ENCODE measurements around the gene GCN1.

GCN1 gene

GRCh38 chr12:120125792-120126634 lies 68.5 kb downstream of the GCN1 start:
- H3K4me1 ChIP-seq (ENCODE audit: control insufficient read depth, insufficient read depth, low read length, poor library complexity, severe bottlenecking), result no peaks in the 10 kb centered on the region
- no peaks in the 10 kb centered on the region for H3K9me3 ChIP-seq (ENCODE audit: control insufficient read depth, low read length)
- H3K4me3 ChIP-seq (ENCODE audit: extremely low read depth, insufficient read depth, low read length, poor library complexity, severe bottlenecking), result no peak overlapping the region
- WGBS, 2 experiments (ENCODE audit: insufficient coverage in 2 of 2), result 93 to 97% methylated on average over 5 to 6 of the region's 6 CpGs
- no peak overlapping the region for H3K27ac ChIP-seq (ENCODE audit: low read depth, low read length, severe bottlenecking)
- peaks cover 60% of the 10 kb centered on the region for H3K36me3 ChIP-seq (ENCODE audit: control insufficient read depth, insufficient read depth, low read length)

DNA sequence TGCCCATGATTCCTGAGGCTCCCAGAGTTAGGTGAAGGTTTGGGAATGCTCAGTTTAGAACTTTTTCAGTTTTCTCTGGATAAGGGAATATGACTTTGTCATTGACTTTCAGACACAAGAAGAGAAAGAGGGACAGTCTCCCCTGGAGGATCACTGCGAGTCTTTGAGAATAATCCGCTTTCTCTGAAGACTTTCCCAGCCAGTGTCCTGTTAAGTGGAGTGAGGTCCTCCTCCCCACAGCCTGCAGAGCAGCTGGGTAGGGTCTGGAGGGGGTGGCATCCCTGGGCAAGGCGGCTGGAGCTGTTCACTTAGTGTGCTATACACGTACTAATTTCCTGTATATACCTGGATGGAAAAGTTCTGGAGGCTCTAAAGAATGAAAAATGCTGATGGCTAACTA lies 69.5 kb downstream of the GCN1 start:
- WGBS, 2 experiments (ENCODE audit: insufficient coverage in 2 of 2), result 95 to 100% methylated on average over 1 to 4 of the region's 4 CpGs
- no peaks in the 10 kb centered on the region for H3K4me1 ChIP-seq (ENCODE audit: control insufficient read depth, insufficient read depth, low read length, poor library complexity, severe bottlenecking)

DNA sequence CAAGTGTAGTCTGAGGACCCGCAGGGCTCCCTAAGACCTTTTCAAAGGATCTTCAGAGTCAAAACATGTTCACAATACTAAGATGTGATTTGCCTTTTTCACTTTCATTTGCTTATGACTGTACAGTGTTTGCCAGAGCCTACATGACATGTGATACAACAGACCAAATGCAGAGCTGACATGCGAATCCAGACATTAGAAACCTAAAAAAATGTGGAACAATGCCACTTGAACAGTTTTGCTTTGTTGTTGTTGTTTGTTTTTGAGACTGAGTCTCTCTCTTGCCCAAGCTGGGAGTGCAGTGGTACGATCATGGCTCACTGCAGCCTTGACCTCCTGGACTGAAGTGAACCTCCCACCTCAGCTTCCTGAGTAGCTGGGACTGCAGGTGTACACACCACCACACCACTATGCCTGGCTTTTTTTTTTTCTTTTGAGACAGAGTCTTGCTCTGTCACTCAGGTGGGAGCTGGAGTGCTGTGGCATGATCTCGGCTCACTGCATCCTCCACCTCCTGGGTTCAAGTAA lies 72.7 kb downstream of the GCN1 start:
- WGBS, 2 experiments (ENCODE audit: insufficient coverage in 2 of 2), result 100% methylated on average over 2 of the region's 4 CpGs
- Histone ChIP-seq H3K4me3 (ENCODE audit: extremely low read depth, insufficient read depth, low read length, poor library complexity, severe bottlenecking) (no peak overlapping the region), H3K9me3 (ENCODE audit: control insufficient read depth, low read length) (no peaks in the 10 kb centered on the region), H3K4me1 (ENCODE audit: control insufficient read depth, insufficient read depth, low read length, poor library complexity, severe bottlenecking) (no peaks in the 10 kb centered on the region), H3K36me3 (ENCODE audit: control insufficient read depth, insufficient read depth, low read length) (peaks cover 18% of the 10 kb centered on the region), H3K27ac (ENCODE audit: low read depth, low read length, severe bottlenecking) (no peak overlapping the region)

More for the DNA sequence above, 69.5 kb downstream of the GCN1 start:
- Histone ChIP-seq H3K9me3 (ENCODE audit: control insufficient read depth, low read length) (no peaks in the 10 kb centered on the region), H3K27ac (ENCODE audit: low read depth, low read length, severe bottlenecking) (no peak overlapping the region), H3K4me3 (ENCODE audit: extremely low read depth, insufficient read depth, low read length, poor library complexity, severe bottlenecking) (no peak overlapping the region), H3K36me3 (ENCODE audit: control insufficient read depth, insufficient read depth, low read length) (peaks cover 50% of the 10 kb centered on the region)

- Histone ChIP-seq H3K9me3 (ENCODE audit: control insufficient read depth, low read length) (no peaks in the 10 kb centered on the region), H3K4me1 (ENCODE audit: control insufficient read depth, insufficient read depth, low read length, poor library complexity, severe bottlenecking) (no peaks in the 10 kb centered on the region), H3K27ac (ENCODE audit: low read depth, low read length, severe bottlenecking) (no peak overlapping the region), H3K36me3 (ENCODE audit: control insufficient read depth, insufficient read depth, low read length) (peaks cover 13% of the 10 kb centered on the region), H3K4me3 (ENCODE audit: extremely low read depth, insufficient read depth, low read length, poor library complexity, severe bottlenecking) (no peak overlapping the region)
- 60 to 100% methylated on average over 1 of the region's 2 CpGs for WGBS, 2 experiments (ENCODE audit: insufficient coverage in 2 of 2)
Observed at GRCh38 chr12:120121343-120121742, 73.2 kb downstream of the GCN1 start.

GRCh38 chr12:120119271-120119973 lies 75.1 kb downstream of the GCN1 start:
- Histone ChIP-seq H3K4me1 (ENCODE audit: control insufficient read depth, insufficient read depth, low read length, poor library complexity, severe bottlenecking) (peaks cover 12% of the 10 kb centered on the region), H3K36me3 (ENCODE audit: control insufficient read depth, insufficient read depth, low read length) (peaks cover 12% of the 10 kb centered on the region), H3K27ac (ENCODE audit: low read depth, low read length, severe bottlenecking) (no peak overlapping the region), H3K9me3 (ENCODE audit: control insufficient read depth, low read length) (no peaks in the 10 kb centered on the region), H3K4me3 (ENCODE audit: extremely low read depth, insufficient read depth, low read length, poor library complexity, severe bottlenecking) (no peak overlapping the region)
- whole genome bisulfite sequencing, 2 experiments (ENCODE audit: insufficient coverage in 2 of 2), result 95% methylated on average over 5 to 6 of the region's 9 CpGs

- WGBS, 2 experiments (ENCODE audit: insufficient coverage in 2 of 2), result 16 to 31% methylated on average over 5 to 10 of the region's 11 CpGs
- H3K9me3 ChIP-seq (ENCODE audit: control insufficient read depth, low read length), result no peaks in the 10 kb centered on the region
- H3K4me1 ChIP-seq (ENCODE audit: control insufficient read depth, insufficient read depth, low read length, poor library complexity, severe bottlenecking), result peaks cover 15% of the 10 kb centered on the region
- H3K36me3 ChIP-seq (ENCODE audit: control insufficient read depth, insufficient read depth, low read length), result peaks cover 21% of the 10 kb centered on the region
- H3K4me3 ChIP-seq (ENCODE audit: extremely low read depth, insufficient read depth, low read length, poor library complexity, severe bottlenecking), result peak overlapping the region; percentile 73
- H3K27ac ChIP-seq (ENCODE audit: low read depth, low read length, severe bottlenecking), result peak overlapping the region; percentile 7
Observed at GRCh38 chr12:120118321-120119061, 76.0 kb downstream of the GCN1 start.

DNA sequence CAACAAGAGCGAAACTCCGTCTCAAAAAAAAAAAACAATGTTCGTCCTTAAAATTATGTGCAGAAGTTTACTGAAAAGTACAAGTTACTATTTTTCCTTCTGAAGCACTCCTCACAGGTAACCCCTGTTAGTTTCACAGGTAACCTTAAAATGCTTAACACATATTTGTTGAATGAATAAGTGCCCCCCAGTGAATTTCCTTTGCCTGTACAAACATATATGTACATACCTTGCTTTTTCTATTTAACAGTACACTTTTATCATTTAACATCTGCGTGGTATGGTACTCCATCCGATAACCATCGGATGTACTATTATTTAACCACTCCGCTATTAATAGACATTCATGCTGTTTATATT lies 76.6 kb downstream of the GCN1 start:
- H3K4me1 ChIP-seq (ENCODE audit: control insufficient read depth, insufficient read depth, low read length, poor library complexity, severe bottlenecking), result peaks cover 15% of the 10 kb centered on the region
- peak overlapping the region; percentile 18 for H3K27ac ChIP-seq (ENCODE audit: low read depth, low read length, severe bottlenecking)
- 0% methylated on average over 1 to 2 of the region's 7 CpGs for WGBS, 2 experiments (ENCODE audit: insufficient coverage in 2 of 2)
- peak overlapping the region; percentile 73 for H3K4me3 ChIP-seq (ENCODE audit: extremely low read depth, insufficient read depth, low read length, poor library complexity, severe bottlenecking)
- no peaks in the 10 kb centered on the region for H3K9me3 ChIP-seq (ENCODE audit: control insufficient read depth, low read length)
- H3K36me3 ChIP-seq (ENCODE audit: control insufficient read depth, insufficient read depth, low read length), result peaks cover 25% of the 10 kb centered on the region

DNA sequence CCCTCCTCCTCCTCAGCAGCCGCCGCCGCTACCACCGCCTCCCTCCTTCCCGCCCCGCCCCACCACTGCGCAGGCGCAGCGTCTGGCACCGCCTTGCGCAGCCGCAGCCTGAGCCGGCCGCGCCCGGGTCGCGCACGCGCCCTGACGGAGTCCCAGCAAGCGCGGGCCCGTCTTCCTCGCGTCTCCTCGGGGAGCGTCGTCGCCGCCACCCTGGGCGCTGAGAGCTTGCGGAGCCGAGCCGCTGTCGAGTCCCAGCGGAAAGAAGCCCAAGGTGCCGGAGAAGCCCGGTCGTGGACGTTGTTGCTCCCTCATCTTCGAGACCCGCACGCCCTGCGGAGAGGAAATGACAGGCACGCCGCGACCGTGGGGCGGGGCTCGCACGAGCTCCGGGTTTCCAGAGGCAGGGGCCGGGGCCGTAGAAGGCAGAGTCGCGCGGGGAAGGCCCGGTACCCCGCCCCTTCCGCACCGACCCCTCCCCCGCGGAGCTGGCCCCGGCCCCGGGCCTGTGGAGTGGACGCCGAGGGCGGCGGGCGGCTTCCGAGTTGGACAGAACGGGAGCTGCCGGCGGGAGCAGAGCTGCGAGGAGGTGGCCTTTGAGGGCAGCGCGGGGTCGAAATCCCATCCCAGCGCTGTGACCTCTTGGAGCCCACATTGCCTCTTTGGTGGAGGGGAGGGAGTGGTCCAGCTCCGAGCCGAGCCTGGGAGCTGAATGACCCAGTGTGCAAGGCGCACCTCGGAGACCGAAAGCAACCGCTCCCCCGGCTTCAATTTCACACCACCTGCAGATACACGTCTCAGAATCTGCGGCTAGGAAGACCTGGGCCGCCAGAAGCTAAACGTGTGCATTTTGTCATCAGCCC lies 77.5 kb downstream of the GCN1 start:
- H3K36me3 ChIP-seq (ENCODE audit: control insufficient read depth, insufficient read depth, low read length), result peaks cover 30% of the 10 kb centered on the region
- H3K27ac ChIP-seq (ENCODE audit: low read depth, low read length, severe bottlenecking), result peak overlapping the region; percentile 86
- H3K4me1 ChIP-seq (ENCODE audit: control insufficient read depth, insufficient read depth, low read length, poor library complexity, severe bottlenecking), result peaks cover 15% of the 10 kb centered on the region
- H3K4me3 ChIP-seq (ENCODE audit: extremely low read depth, insufficient read depth, low read length, poor library complexity, severe bottlenecking), result peak overlapping the region; percentile 73
- 0% methylated on average over 49 to 75 of the region's 91 CpGs for WGBS, 2 experiments (ENCODE audit: insufficient coverage in 2 of 2)
- no peaks in the 10 kb centered on the region for H3K9me3 ChIP-seq (ENCODE audit: control insufficient read depth, low read length)

DNA sequence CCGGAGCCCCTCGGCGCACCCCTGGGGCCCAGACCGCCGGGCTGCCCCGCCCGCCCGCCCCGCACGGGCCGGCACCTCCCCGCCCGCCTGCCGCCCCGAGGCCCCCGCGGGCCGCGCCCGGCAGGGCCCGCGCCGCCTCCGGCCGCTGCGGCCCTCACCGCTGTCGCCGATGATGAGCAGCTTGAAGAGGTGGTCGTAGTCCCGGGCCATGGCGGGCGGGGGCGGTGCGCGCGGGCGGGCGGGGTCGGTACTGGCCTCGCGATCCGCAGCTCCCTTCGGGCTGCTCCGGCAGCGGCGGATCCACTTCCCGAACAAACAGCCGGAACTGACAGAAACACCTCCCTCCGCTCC lies 78.1 kb downstream of the GCN1 start, which contains the start of gene RAB35:
TSS of gene RAB35 (minus strand) at position 313 of the 351 bp plus-strand sequence. CDS start at position 210, 103 bp downstream.
- Histone ChIP-seq H3K9me3 (ENCODE audit: control insufficient read depth, low read length) (no peaks in the 10 kb centered on the region), H3K27ac (ENCODE audit: low read depth, low read length, severe bottlenecking) (peak within 1 kb of the TSS; percentile 86), H3K36me3 (ENCODE audit: control insufficient read depth, insufficient read depth, low read length) (peaks cover 31% of the 10 kb centered on the region), H3K4me3 (ENCODE audit: extremely low read depth, insufficient read depth, low read length, poor library complexity, severe bottlenecking) (peak within 1 kb of the TSS; percentile 73), H3K4me1 (ENCODE audit: control insufficient read depth, insufficient read depth, low read length, poor library complexity, severe bottlenecking) (peaks cover 15% of the 10 kb centered on the region)
- WGBS, 2 experiments (ENCODE audit: insufficient coverage in 2 of 2), result 0% methylated on average over 14 to 26 of the region's 50 CpGs

Data from mesodermal cell (in vitro differentiated cells).